ENCODE results near the gene OR5H1.

- TF ChIP-seq POLR2A (IDR thresholded peaks at IDR 0.05) (no peak), CTCF (IDR thresholded peaks at IDR 0.05) (no peak)
Observed at GRCh38 chr3:98166396-98166795, 35.9 kb downstream of the OR5H1 start, which contains the start of gene OR5H15.
